Smooth muscle cell (in vitro differentiated cells): ENCODE measurements around the gene TMEM243. TPM values are rescaled to one million over a fixed set of nuclear protein-coding genes. Genes with fewer than 3 reads are reported as not detected.

Source experiments
- DNase-seq: peaks from one replicate; lab custom pipeline; 2025; ENCODE audit not compliant: unreplicated experiment; lab: John Stamatoyannopoulos, UW
- H2AFZ ChIP-seq: fragments of 200-600 bp; sonication (generic); 2 replicates; pipeline ENCODE4 v1.6.0; 2016; ENCODE audit warnings: antibody characterized with exemption, low read depth, mild to moderate bottlenecking
- H3F3A ChIP-seq: fragments of 200-600 bp; sonication (generic); 2 replicates; pipeline ENCODE4 v1.6.0; 2017; ENCODE audit warnings: antibody characterized with exemption, low read depth
- H3K27ac ChIP-seq: fragments of 200-600 bp; sonication (generic); 2 replicates; pipeline ENCODE4 v1.5.1; 2016; ENCODE audit warnings: low read depth, mild to moderate bottlenecking
- H3K27me3 ChIP-seq: fragments of 200-600 bp; sonication (generic); 2 replicates; pipeline ENCODE4 v1.6.1; 2016; ENCODE audit warnings: low read depth, mild to moderate bottlenecking
- H3K36me3 ChIP-seq: fragments of 200-600 bp; sonication (generic); 2 replicates; pipeline ENCODE4 v1.5.1; 2016; ENCODE audit warnings: low read depth
- H3K4me1 ChIP-seq: fragments of 200-600 bp; sonication (generic); 2 replicates; pipeline ENCODE4 v1.5.1; 2016; ENCODE audit warnings: low read depth
- H3K4me2 ChIP-seq: fragments of 200-600 bp; sonication (generic); 2 replicates; pipeline ENCODE4 v1.6.0; 2016; ENCODE audit warnings: mild to moderate bottlenecking
- H3K4me3 ChIP-seq: fragments of 200-600 bp; sonication (generic); 2 replicates; pipeline ENCODE4 v1.5.1; 2016; ENCODE audit warnings: mild to moderate bottlenecking
- H3K79me2 ChIP-seq: fragments of 200-600 bp; sonication (generic); 2 replicates; pipeline ENCODE4 v1.6.0; 2016; ENCODE audit warnings: low read depth, mild to moderate bottlenecking
- H3K9ac ChIP-seq: fragments of 200-600 bp; sonication (generic); 2 replicates; pipeline ENCODE4 v1.6.0; 2016; ENCODE audit warnings: low read depth
- H3K9me3 ChIP-seq: fragments of 200-600 bp; sonication (generic); replicated peaks from 2 replicates; pipeline ENCODE4 v1.5.1; 2016; ENCODE audit warnings: low read depth
- H4K20me1 ChIP-seq: fragments of 200-600 bp; sonication (generic); 2 replicates; pipeline ENCODE4 v1.6.0; 2016; ENCODE audit warnings: low read depth
- WGBS: methylation state at CpG from one replicate; pipeline ENCODE4 v1.1.7; 2016; ENCODE audit warnings: low lambda C conversion rate; 5-methylcytosine and 5-hydroxymethylcytosine counted together
- polyA plus RNA-seq: library from polyadenylated mRNA; unstranded; fragments of >200 nt; fragmentation: Nextera tagmentation; extraction: Ambion mirVana; gene quantifications from 2 replicates; pipeline ENCODE4 v1.2.1, GENCODE V29; 2016
- small RNA-seq: library from RNA; depleted of rRNA; stranded (forward); fragments of <200 nt; gene quantifications from one replicate; pipeline ENCODE3, GENCODE V24; 2014
- total RNA-seq: library from RNA; depleted of rRNA; stranded (reverse); fragments of >200 nt; gene quantifications from 2 replicates; pipeline ENCODE4 v1.2.3, GENCODE V29; 2014
- TF ChIP-seq, protein P1 (sequence below): fragments of 200-600 bp; sonication (generic); IDR thresholded peaks from 2 replicates; pipeline ENCODE4 v1.5.1; 2017; ENCODE audit warnings: borderline replicate concordance, mild to moderate bottlenecking, antibody characterized with exemption; ENCODE audit not compliant: insufficient read depth, poor library complexity, severe bottlenecking

The TMEM243 gene
- total and polyA plus RNA-seq, 2 experiments from 2014 or later, result 32.7 to 43.7 TPM

- no peak overlapping the region for H3K4me2 ChIP-seq
- H3K79me2 ChIP-seq, result no peaks in the 10 kb centered on the region
- TF ChIP-seq, protein P1, sequence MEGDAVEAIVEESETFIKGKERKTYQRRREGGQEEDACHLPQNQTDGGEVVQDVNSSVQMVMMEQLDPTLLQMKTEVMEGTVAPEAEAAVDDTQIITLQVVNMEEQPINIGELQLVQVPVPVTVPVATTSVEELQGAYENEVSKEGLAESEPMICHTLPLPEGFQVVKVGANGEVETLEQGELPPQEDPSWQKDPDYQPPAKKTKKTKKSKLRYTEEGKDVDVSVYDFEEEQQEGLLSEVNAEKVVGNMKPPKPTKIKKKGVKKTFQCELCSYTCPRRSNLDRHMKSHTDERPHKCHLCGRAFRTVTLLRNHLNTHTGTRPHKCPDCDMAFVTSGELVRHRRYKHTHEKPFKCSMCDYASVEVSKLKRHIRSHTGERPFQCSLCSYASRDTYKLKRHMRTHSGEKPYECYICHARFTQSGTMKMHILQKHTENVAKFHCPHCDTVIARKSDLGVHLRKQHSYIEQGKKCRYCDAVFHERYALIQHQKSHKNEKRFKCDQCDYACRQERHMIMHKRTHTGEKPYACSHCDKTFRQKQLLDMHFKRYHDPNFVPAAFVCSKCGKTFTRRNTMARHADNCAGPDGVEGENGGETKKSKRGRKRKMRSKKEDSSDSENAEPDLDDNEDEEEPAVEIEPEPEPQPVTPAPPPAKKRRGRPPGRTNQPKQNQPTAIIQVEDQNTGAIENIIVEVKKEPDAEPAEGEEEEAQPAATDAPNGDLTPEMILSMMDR, result no peak
- no peak overlapping the region for H3K4me3 ChIP-seq
- no peak overlapping the region for H2AFZ ChIP-seq
- no peak overlapping the region for H3K9ac ChIP-seq
- H3K27me3 ChIP-seq, result no peaks in the 10 kb centered on the region
- no peak overlapping the region for H3K27ac ChIP-seq
- H3K36me3 ChIP-seq, result no peaks in the 10 kb centered on the region
- H3K9me3 ChIP-seq, result no peaks in the 10 kb centered on the region
- WGBS, result 89% methylated on average over 7 of the region's 7 CpGs
- H3K4me1 ChIP-seq, result peaks cover 6% of the 10 kb centered on the region
- no peaks in the 10 kb centered on the region for H4K20me1 ChIP-seq
- no peak for DNase-seq
- H3F3A ChIP-seq, result peaks cover 4% of the 10 kb centered on the region
Measured at GRCh38 chr7:87147500-87147899, 72.0 kb downstream of the TMEM243 start.

DNA sequence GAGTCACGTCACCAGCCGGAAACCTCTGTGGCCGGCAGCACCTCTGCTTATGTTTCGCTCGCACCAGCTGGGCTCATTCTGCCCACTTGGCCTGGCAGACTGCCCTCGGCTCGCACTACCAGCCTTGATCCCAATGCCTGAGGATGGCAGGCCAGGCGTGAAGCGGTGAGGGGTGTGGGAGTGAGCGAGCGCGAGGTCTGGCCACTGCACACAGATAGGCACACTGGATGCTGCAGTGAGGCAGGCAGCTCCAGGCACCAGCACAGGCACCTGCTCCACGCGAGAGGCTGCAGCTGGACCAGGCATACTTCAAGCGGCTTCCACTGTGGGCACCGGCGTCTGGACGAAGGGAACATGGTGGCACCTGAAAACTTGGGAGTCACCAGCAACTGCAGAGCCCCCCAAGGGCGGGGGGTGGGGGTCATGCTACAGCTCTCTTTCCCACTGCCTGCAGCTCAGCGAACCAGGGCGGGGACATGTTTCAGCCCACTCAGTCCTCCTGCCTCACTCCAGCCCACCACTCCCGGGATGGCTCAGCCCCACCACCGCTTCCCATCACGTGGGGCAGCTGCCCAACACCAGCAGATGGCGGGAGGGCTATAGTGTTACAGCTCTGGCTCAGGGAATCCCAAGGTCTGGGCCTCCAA, 72.7 kb downstream of the TMEM243 start:
- no peaks in the 10 kb centered on the region for H4K20me1 ChIP-seq
- H3K4me3 ChIP-seq, result no peak overlapping the region
- H3F3A ChIP-seq, result peaks cover 4% of the 10 kb centered on the region
- TF ChIP-seq, protein P1, result no peak
- H3K4me2 ChIP-seq, result no peak overlapping the region
- 89% methylated on average over 25 of the region's 25 CpGs for WGBS
- H3K4me1 ChIP-seq, result peaks cover 6% of the 10 kb centered on the region
- H3K9me3 ChIP-seq, result no peaks in the 10 kb centered on the region
- H3K27me3 ChIP-seq, result no peaks in the 10 kb centered on the region
- H3K9ac ChIP-seq, result no peak overlapping the region
- no peak for DNase-seq
- H3K79me2 ChIP-seq, result no peaks in the 10 kb centered on the region
- H3K27ac ChIP-seq, result no peak overlapping the region
- no peaks in the 10 kb centered on the region for H3K36me3 ChIP-seq
- no peak overlapping the region for H2AFZ ChIP-seq

Small RNA genes within 50 kb of the gene (small RNA-seq; reads per million reads assigned to genes)
- gene RF00019 (not detected), gene RF02271 (not detected)

Other genes starting within 250 kb of the TMEM243 start
- 27.6 and 36.4 TPM in 2 replicates for gene ELAPOR2, start 160.1 kb downstream of the TMEM243 start, total RNA-seq
- gene ELAPOR2, start 160.1 kb downstream of the TMEM243 start, polyA plus RNA-seq, result 21.7 and 28.2 TPM in 2 replicates
- gene DMTF1, start 67.3 kb downstream of the TMEM243 start, total RNA-seq, result 107 and 109 TPM in 2 replicates
- gene DMTF1, start 67.3 kb downstream of the TMEM243 start, polyA plus RNA-seq, result 31.7 and 43.6 TPM in 2 replicates
- gene CROT, start 125.9 kb upstream of the TMEM243 start, total RNA-seq, result 20.8 and 24.1 TPM in 2 replicates
- 9.5 and 13.8 TPM in 2 replicates for gene CROT, start 125.9 kb upstream of the TMEM243 start, polyA plus RNA-seq